HG02623 (cell line): ENCODE data around the gene CKS1B.
A peak's percentile ranks its signal among the peaks of the same experiment; 100 is the strongest.

ENCODE experiments used
- ATAC-seq: cut with Tn5 transposase; IDR thresholded peaks from one replicate; pipeline ENCODE4 v1.9.1; 2021; ENCODE audit warnings: moderate library complexity; ENCODE audit not compliant: unreplicated experiment

CKS1B gene

DNA sequence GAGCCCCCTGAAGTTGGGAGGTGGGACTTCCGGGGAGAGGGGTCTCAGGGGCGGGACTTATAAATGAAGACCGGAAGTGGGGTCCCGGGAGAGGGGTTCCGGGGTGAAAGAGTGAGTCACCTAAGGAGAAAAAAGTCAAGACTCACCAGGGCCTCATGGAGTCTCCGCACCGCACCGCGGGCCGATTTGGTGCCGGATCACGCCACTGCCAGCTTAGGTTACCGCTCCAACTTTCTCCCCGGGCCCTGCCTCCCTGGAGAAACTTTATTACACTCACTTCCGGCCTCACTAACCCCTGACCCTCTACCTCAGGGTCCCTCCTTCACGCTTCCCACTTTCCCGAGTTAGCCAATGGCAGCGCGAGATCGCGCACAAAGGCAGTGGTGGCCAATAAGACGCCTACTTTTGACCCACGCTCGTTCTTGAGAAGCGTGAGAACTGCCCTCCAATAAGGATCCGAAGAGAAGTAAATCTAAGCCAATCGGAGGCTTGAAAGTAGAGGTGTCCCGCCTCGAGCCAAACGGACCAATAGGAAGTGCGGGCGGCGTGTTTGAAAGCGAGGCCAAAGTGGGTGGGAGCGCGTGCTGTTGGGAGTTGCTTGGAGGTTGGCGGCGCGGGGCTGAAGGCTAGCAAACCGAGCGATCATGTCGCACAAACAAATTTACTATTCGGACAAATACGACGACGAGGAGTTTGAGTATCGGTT lies at the start of gene CKS1B:
Gene CKS1B, plus strand, starts transcription at position 580 of the 706 bp plus-strand sequence. Its CDS starts 65 bp downstream, at position 645.
- peak; percentile 77 for ATAC-seq

- ATAC-seq: no peak
These were observed 48.9 kb upstream of the CKS1B start for GRCh38 chr1:154925335-154926170.

GRCh38 chr1:154926201-154926600 lies 48.3 kb upstream of the CKS1B start:
- ATAC-seq: no peak

GRCh38 chr1:154931940-154932487 lies 42.5 kb upstream of the CKS1B start:
- no peak for ATAC-seq

DNA sequence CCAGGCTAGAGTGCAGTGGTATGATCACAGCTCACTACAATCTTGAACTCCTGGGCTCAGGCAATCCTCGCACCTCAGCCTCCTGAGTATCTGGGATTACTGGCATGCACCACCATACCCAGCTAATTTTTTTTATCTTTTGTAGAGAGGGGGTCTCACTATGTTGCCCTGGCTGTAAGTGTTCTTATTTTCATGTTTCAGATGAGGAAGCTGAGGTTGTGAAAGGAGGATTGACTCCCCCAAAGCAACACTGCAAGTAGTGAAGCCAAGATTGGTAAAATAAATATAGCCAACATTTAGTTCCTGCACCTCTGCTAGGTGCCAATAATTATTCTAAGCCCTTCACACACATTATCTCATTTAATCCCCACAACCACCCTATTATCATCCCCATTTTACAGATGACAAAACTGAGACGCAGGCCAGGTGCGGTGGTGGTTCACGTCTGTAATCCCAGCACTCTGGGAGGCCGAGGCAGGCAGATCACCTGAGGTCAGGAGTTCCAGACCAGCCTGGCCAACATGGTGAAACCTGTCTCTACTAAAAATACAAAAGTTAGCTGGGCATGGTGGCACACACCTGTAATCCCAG lies 40.0 kb upstream of the CKS1B start:
- ATAC-seq: no peak

DNA sequence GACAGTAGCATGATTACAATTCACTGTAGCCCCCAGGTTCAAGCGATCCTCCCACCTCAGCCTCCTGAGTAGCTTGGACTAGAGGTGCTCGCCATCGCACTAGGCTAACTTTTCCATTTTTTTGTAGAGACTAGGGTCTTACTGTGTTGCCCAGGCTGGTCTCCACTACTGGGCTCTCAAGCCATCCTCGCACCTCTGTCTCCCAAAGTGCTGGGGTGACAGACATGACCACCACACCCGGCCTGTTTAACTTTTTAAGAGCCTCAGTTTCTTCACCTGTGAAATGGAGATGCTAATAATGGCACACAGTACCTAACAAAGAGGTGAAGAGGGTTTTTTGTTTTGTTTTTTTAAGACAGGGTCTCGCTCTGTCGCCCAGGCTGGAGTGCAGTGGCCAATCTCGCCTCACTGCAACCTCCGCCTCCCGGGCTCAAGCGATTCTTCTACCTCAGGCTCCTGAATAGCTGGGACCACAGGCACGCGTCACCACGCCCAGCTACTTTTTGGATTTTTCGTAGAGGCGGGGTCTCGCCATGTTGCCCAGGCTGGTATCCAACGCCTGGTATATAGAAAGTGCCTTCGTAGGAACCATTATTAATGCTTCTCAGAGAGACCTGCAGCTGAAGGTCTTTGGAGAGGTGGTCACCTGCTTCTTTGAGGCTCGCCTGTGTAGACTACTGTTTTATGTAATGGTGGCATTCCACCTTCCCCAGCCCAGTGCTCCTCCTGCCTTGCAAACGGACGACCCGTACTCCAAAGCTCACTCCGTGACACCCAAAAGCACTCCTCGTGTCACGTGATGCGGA lies 38.5 kb upstream of the CKS1B start:
- no peak for ATAC-seq

DNA sequence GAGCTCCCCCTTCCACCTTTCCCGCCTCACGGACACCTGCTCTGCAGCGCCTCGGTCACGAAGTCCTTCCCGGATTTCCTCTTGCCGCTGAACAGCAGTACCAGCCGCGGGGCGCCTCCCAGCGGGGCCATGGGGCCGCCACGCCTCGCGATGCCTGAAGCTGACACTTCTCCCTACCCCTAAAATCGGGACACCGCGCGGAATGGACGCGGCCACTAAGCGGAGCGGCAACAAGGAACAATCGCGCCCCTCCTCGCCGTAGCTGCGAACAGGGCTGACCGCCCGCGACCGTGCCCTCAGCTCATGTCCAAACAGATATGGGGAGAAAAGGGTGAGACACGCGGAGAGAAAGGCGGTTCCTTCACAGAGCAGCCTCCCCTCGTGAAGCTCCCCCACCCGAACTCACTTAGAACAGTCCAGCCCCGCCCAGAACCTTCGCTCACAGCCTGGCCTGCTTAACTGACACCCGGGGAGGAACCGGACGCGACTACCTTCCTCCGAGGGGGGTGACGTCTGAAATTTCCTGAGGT lies 37.9 kb upstream of the CKS1B start, which contains the start of gene PMVK:
Gene PMVK, minus strand, starts transcription at position 165 of the 530 bp plus-strand sequence. Its CDS starts 34 bp downstream, at position 131.
- ATAC-seq: peak; percentile 73

GRCh38 chr1:154937085-154937987 lies 37.1 kb upstream of the CKS1B start:
- ATAC-seq: peak; percentile 67

- no peak for ATAC-seq
These were observed 36.5 kb upstream of the CKS1B start for GRCh38 chr1:154937988-154938386.

DNA sequence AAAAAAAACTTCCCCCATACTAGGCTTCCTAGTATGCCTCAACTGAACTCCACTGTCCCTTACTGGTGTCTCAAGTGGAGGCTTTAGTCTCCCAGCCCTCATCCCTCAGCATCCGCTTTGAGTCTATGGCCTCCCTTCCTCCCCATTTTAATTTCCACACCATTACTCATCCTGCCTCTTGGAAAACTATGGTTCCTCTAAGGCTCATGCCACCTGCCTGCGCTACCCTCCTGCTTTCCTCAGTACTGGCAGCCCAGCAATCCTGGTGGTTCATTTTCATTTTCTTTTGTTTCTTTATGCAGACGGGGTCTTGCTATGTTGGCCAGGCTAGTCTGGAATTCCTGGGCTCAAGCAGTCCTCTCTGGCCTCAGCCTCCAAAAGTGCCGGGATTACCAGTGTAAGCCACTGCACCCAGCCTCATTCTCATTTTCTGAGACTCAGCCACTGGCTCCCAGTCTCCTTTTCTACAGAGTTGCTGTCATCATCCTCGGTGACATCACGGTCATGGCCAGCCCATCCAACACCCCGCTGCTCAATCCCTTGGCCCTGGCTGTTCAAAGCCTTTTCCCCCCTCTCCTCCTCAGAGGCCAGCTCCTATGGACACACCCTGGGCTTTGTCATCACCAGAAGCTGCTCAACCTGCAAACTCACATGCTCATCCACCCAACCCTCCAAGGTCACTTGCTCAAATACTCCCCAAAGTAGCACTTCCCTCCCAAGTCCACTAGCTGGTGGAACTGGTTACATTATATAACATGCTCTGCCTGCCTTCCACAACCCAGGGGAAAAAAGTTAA lies 35.7 kb upstream of the CKS1B start:
- no peak for ATAC-seq

- ATAC-seq: no peak
These were observed 34.3 kb upstream of the CKS1B start for GRCh38 chr1:154940213-154940560.

- ATAC-seq: no peak
These were observed 33.8 kb upstream of the CKS1B start for GRCh38 chr1:154940651-154941194.

DNA sequence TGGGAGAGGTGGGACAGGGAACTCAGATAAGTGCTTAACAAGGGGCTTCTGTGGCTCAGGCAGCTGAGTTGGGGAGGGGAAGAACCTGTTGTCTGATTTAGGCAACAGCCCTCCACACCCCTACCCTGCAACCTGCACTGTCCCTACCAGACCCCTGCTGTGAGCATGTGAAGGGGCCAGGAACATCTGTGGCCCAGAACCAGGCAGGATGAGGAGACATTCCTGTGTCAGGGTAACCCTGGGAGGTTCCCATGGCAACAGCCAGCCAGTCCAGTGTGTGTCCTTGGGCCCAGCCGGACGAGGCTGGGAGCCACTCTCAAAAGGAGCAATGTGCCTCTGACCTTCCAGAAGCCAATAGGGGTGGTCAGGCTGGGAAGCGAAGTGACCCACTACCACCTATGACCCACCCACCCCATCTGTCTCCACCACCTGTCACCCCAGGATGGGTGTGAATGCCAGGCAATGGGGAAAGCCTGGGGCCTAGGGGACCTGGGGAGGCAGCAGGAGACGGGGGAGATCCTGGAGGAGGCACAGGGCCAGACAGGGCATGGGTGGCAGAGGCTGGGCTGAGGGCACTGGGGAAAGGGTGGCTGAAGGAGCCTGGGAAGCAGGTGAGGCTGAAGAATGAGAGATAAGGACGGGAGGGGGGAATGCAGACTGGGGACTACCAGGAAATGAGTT lies 33.0 kb upstream of the CKS1B start:
- ATAC-seq: no peak

- no peak for ATAC-seq
These were observed 30.7 kb upstream of the CKS1B start for GRCh38 chr1:154943649-154944400.

GRCh38 chr1:154944401-154945159 lies 29.9 kb upstream of the CKS1B start:
- ATAC-seq: no peak
